Measurements from ENCODE around the gene DCUN1D4.

DCUN1D4 gene

GRCh38 chr4:51960486-51960885, 117.5 kb downstream of the DCUN1D4 start:
- TF ChIP-seq CTCF (IDR thresholded peaks at IDR 0.05; ENCODE audit: insufficient read depth, low read length, poor library complexity, severe bottlenecking) (no peak), EZH2phosphoT487 (conservative IDR thresholded peaks at IDR 0.05; ENCODE audit: low read length) (no peak)
- H3K27me3 ChIP-seq (ENCODE audit: low read length) = no peaks in the 10 kb centered on the region
- H4K20me1 ChIP-seq (ENCODE audit: low read depth, low read length) = no peaks in the 10 kb centered on the region
- no peaks in the 10 kb centered on the region for H3F3A ChIP-seq (ENCODE audit: insufficient read depth)
- H2AFZ ChIP-seq (ENCODE audit: low read depth, low read length, severe bottlenecking) = no peak overlapping the region
- H3K27ac ChIP-seq (ENCODE audit: low read depth, low read length) = no peak overlapping the region
- no peaks in the 10 kb centered on the region for H3K9me2 ChIP-seq (replicated peaks; ENCODE audit: insufficient read depth, low read length)
- H3K9ac ChIP-seq (ENCODE audit: low read length) = no peak overlapping the region
- H3K4me2 ChIP-seq (ENCODE audit: low read depth, low read length, poor library complexity, severe bottlenecking) = no peak overlapping the region
- no peaks in the 10 kb centered on the region for H3K79me2 ChIP-seq (ENCODE audit: insufficient read depth, low read length)
- no peaks in the 10 kb centered on the region for H3K36me3 ChIP-seq (ENCODE audit: low read length)
- no peak overlapping the region for H3K4me3 ChIP-seq (ENCODE audit: insufficient read depth, low read length, poor library complexity, severe bottlenecking)
- H3K9me3 ChIP-seq (ENCODE audit: insufficient read depth, low read length) = no peaks in the 10 kb centered on the region

- no peak for TF ChIP-seq CTCF (IDR thresholded peaks at IDR 0.05; ENCODE audit: insufficient read depth, low read length, poor library complexity, severe bottlenecking)
- TF ChIP-seq EZH2phosphoT487 (conservative IDR thresholded peaks at IDR 0.05; ENCODE audit: low read length) = no peak
- no peak overlapping the region for H3K4me2 ChIP-seq (ENCODE audit: low read depth, low read length, poor library complexity, severe bottlenecking)
- no peaks in the 10 kb centered on the region for H3K9me2 ChIP-seq (replicated peaks; ENCODE audit: insufficient read depth, low read length)
- no peak overlapping the region for H3K9ac ChIP-seq (ENCODE audit: low read length)
- no peaks in the 10 kb centered on the region for H3K27me3 ChIP-seq (ENCODE audit: low read length)
- no peaks in the 10 kb centered on the region for H3K36me3 ChIP-seq (ENCODE audit: low read length)
- no peak overlapping the region for H3K4me3 ChIP-seq (ENCODE audit: insufficient read depth, low read length, poor library complexity, severe bottlenecking)
- no peak overlapping the region for H3K27ac ChIP-seq (ENCODE audit: low read depth, low read length)
- no peaks in the 10 kb centered on the region for H4K20me1 ChIP-seq (ENCODE audit: low read depth, low read length)
- no peaks in the 10 kb centered on the region for H3F3A ChIP-seq (ENCODE audit: insufficient read depth)
- H3K79me2 ChIP-seq (ENCODE audit: insufficient read depth, low read length) = no peaks in the 10 kb centered on the region
- no peaks in the 10 kb centered on the region for H3K9me3 ChIP-seq (ENCODE audit: insufficient read depth, low read length)
- H2AFZ ChIP-seq (ENCODE audit: low read depth, low read length, severe bottlenecking) = no peak overlapping the region
Measured at GRCh38 chr4:51963841-51964517, 121.0 kb downstream of the DCUN1D4 start.

- Histone ChIP-seq H3K27ac (ENCODE audit: low read depth, low read length) (no peak overlapping the region), H2AFZ (ENCODE audit: low read depth, low read length, severe bottlenecking) (no peak overlapping the region), H3K27me3 (ENCODE audit: low read length) (no peaks in the 10 kb centered on the region), H3K79me2 (ENCODE audit: insufficient read depth, low read length) (no peaks in the 10 kb centered on the region), H3K9ac (ENCODE audit: low read length) (no peak overlapping the region), H3K36me3 (ENCODE audit: low read length) (no peaks in the 10 kb centered on the region), H3K4me2 (ENCODE audit: low read depth, low read length, poor library complexity, severe bottlenecking) (no peak overlapping the region), H3F3A (ENCODE audit: insufficient read depth) (no peaks in the 10 kb centered on the region), H3K9me3 (ENCODE audit: insufficient read depth, low read length) (no peaks in the 10 kb centered on the region), H3K9me2 (replicated peaks; ENCODE audit: insufficient read depth, low read length) (no peaks in the 10 kb centered on the region), H3K4me3 (ENCODE audit: insufficient read depth, low read length, poor library complexity, severe bottlenecking) (no peak overlapping the region), H4K20me1 (ENCODE audit: low read depth, low read length) (no peaks in the 10 kb centered on the region)
- no peak for TF ChIP-seq EZH2phosphoT487 (conservative IDR thresholded peaks at IDR 0.05; ENCODE audit: low read length)
- TF ChIP-seq CTCF (IDR thresholded peaks at IDR 0.05; ENCODE audit: insufficient read depth, low read length, poor library complexity, severe bottlenecking) = no peak
Measured at GRCh38 chr4:51965862-51966261, 122.9 kb downstream of the DCUN1D4 start.

Data from SU-DHL-6 (cell line).